Activated effector memory CD4-positive, alpha-beta T cell treated with Interleukin-2 at 50 U/mL for 16 hours (primary cell): ENCODE data around the gene PODXL2.

Source experiments
- DNase-seq: peaks from one replicate; pipeline ENCODE4 v3.0.0-alpha.2; 2020

The PODXL2 gene

GRCh38 chr3:127710155-127710941 is 81.4 kb downstream of the PODXL2 start:
- DNase-seq = no peak

GRCh38 chr3:127711021-127711695 is 82.2 kb downstream of the PODXL2 start:
- no peak for DNase-seq

GRCh38 chr3:127711896-127712295 is 82.9 kb downstream of the PODXL2 start:
- no peak for DNase-seq

GRCh38 chr3:127712461-127712860 is 83.5 kb downstream of the PODXL2 start:
- no peak for DNase-seq

- DNase-seq = no peak
Measured at GRCh38 chr3:127712881-127713771, 84.1 kb downstream of the PODXL2 start.

GRCh38 chr3:127714125-127714571 is 85.2 kb downstream of the PODXL2 start:
- no peak for DNase-seq

GRCh38 chr3:127714866-127715265 is 85.9 kb downstream of the PODXL2 start:
- DNase-seq = no peak

- DNase-seq = no peak
Measured at GRCh38 chr3:127715532-127715931, 86.5 kb downstream of the PODXL2 start.

GRCh38 chr3:127716384-127716783 is 87.4 kb downstream of the PODXL2 start:
- DNase-seq = no peak

- no peak for DNase-seq
Measured at GRCh38 chr3:127717357-127718244, 88.6 kb downstream of the PODXL2 start.

GRCh38 chr3:127718245-127718915 is 89.4 kb downstream of the PODXL2 start:
- no peak for DNase-seq

GRCh38 chr3:127718916-127719290 is 89.9 kb downstream of the PODXL2 start:
- no peak for DNase-seq

- DNase-seq = no peak
Measured at GRCh38 chr3:127719369-127719768, 90.4 kb downstream of the PODXL2 start.

- no peak for DNase-seq
Measured at GRCh38 chr3:127720161-127720823, 91.3 kb downstream of the PODXL2 start.

GRCh38 chr3:127720985-127721935 is 92.3 kb downstream of the PODXL2 start:
- no peak for DNase-seq

GRCh38 chr3:127722091-127722784 is 93.3 kb downstream of the PODXL2 start:
- DNase-seq = no peak
